ENCODE data around the gene HERC5. TPM values are rescaled to one million over a fixed set of nuclear protein-coding genes. Genes with fewer than 3 reads are reported as not detected.

The HERC5 gene
- total RNA-seq, 1 donor from 2014 or later: 7.0 TPM

GRCh38 chr4:88448889-88449288 lies 8.0 kb upstream of the HERC5 start:
- peak overlapping the region; percentile 77 for H3K27ac Mint-ChIP-seq
- no peak for TF ChIP-seq CTCF (IDR thresholded peaks at IDR 0.05; ENCODE audit: unreplicated experiment)
- peaks cover 3% of the 10 kb centered on the region for H3K9me3 Mint-ChIP-seq
- peaks cover 7% of the 10 kb centered on the region for H3K4me1 Mint-ChIP-seq
- no peaks in the 10 kb centered on the region for H3K27me3 Mint-ChIP-seq (ENCODE audit: low read depth)
- no peak for DNase-seq (ENCODE audit: low spot score in 2 of 2, unreplicated experiment in 2 of 2)
- H3K36me3 Mint-ChIP-seq: peaks cover 4% of the 10 kb centered on the region
- no peak overlapping the region for H3K4me3 Mint-ChIP-seq

GRCh38 chr4:88449290-88449689 lies 7.6 kb upstream of the HERC5 start:
- H3K4me1 Mint-ChIP-seq: peaks cover 7% of the 10 kb centered on the region
- no peak overlapping the region for H3K4me3 Mint-ChIP-seq
- peak overlapping the region; percentile 77 for H3K27ac Mint-ChIP-seq
- DNase-seq (ENCODE audit: low spot score in 2 of 2, unreplicated experiment in 2 of 2): no peak
- TF ChIP-seq CTCF (IDR thresholded peaks at IDR 0.05; ENCODE audit: unreplicated experiment): no peak
- peaks cover 3% of the 10 kb centered on the region for H3K9me3 Mint-ChIP-seq
- H3K36me3 Mint-ChIP-seq: peaks cover 2% of the 10 kb centered on the region
- no peaks in the 10 kb centered on the region for H3K27me3 Mint-ChIP-seq (ENCODE audit: low read depth)

- Mint-ChIP-seq H3K4me3 (no peak overlapping the region), H3K4me1 (peaks cover 7% of the 10 kb centered on the region), H3K36me3 (peaks cover 2% of the 10 kb centered on the region), H3K27me3 (ENCODE audit: low read depth) (no peaks in the 10 kb centered on the region), H3K9me3 (peaks cover 3% of the 10 kb centered on the region), H3K27ac (no peak overlapping the region)
- DNase-seq (ENCODE audit: low spot score in 2 of 2, unreplicated experiment in 2 of 2): no peak
- TF ChIP-seq CTCF (IDR thresholded peaks at IDR 0.05; ENCODE audit: unreplicated experiment): no peak
Measured at GRCh38 chr4:88451205-88451604, 5.7 kb upstream of the HERC5 start.

GRCh38 chr4:88452912-88453311 lies 4.0 kb upstream of the HERC5 start:
- peaks cover 2% of the 10 kb centered on the region for H3K36me3 Mint-ChIP-seq
- no peak overlapping the region for H3K4me3 Mint-ChIP-seq
- DNase-seq (ENCODE audit: low spot score in 2 of 2, unreplicated experiment in 2 of 2): no peak
- TF ChIP-seq CTCF (IDR thresholded peaks at IDR 0.05; ENCODE audit: unreplicated experiment): no peak
- peaks cover 3% of the 10 kb centered on the region for H3K9me3 Mint-ChIP-seq
- H3K4me1 Mint-ChIP-seq: peaks cover 13% of the 10 kb centered on the region
- peaks cover 12% of the 10 kb centered on the region for H3K27me3 Mint-ChIP-seq (ENCODE audit: low read depth)
- no peak overlapping the region for H3K27ac Mint-ChIP-seq

DNA sequence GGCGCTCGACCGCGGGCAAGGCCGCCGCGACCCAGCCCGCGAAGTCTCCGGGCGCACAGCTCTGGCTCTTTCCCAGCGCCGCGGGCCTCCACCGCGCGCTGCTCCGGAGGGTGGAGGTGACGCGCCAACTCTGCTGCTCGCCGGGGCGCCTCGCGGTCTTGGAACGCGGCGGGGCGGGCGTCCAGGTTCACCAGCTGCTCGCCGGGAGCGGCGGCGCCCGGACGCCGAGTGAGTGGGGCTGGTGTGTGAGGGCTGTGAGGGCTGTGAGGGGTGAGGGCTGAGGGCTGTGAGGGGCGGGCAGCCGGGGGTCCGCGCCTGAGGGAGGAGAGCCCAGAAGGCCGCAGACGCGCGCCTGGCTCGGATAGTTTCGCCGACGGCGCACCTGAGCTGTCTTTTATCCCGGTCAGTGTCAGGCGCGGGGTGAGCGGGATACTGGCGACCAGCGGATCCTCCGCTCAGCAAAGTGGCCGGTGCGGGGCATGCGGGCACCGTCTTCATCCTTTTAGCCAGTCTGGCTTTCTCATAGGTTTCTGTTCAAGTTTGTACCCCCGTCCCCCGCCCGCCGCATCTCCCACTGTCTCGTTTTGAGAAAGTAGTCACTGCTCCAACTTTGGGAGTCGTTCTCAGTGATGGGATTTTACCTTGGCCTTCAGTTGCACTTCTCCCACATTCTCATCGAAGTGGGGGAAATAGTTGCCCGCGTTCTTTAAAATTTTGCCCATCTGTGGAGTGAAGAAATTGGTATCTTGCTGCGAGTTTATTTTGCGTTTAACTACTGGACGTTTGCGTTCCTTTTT lies 586 bp downstream of the HERC5 start:
- Mint-ChIP-seq H3K27ac (peak overlapping the region; percentile 69), H3K4me3 (peak overlapping the region; percentile 92), H3K9me3 (peaks cover 3% of the 10 kb centered on the region), H3K4me1 (peaks cover 9% of the 10 kb centered on the region), H3K36me3 (peaks cover 2% of the 10 kb centered on the region), H3K27me3 (ENCODE audit: low read depth) (peaks cover 26% of the 10 kb centered on the region)
- TF ChIP-seq CTCF (IDR thresholded peaks at IDR 0.05; ENCODE audit: unreplicated experiment): no peak
- peak; percentile 40 to 65 for DNase-seq (ENCODE audit: low spot score in 2 of 2, unreplicated experiment in 2 of 2)
